DND-41 (cell line): ENCODE measurements around the gene BFSP1.

Experiments used
- EZH2 ChIP-seq: IDR thresholded peaks from 3 replicates; pipeline ENCODE4 v1.6.1; 2012; ENCODE audit warnings: borderline replicate concordance, low read depth, mild to moderate bottlenecking, moderate library complexity, low read length, inconsistent platforms; ENCODE audit not compliant: severe bottlenecking
- TF ChIP-seq, protein P1 (sequence below): IDR thresholded peaks from 2 replicates; pipeline ENCODE4 v1.5.1; 2012; ENCODE audit warnings: borderline replicate concordance, low read length, moderate library complexity, mild to moderate bottlenecking; ENCODE audit not compliant: poor library complexity, severe bottlenecking; ENCODE audit errors: extremely low read depth

- TF ChIP-seq, protein P1, sequence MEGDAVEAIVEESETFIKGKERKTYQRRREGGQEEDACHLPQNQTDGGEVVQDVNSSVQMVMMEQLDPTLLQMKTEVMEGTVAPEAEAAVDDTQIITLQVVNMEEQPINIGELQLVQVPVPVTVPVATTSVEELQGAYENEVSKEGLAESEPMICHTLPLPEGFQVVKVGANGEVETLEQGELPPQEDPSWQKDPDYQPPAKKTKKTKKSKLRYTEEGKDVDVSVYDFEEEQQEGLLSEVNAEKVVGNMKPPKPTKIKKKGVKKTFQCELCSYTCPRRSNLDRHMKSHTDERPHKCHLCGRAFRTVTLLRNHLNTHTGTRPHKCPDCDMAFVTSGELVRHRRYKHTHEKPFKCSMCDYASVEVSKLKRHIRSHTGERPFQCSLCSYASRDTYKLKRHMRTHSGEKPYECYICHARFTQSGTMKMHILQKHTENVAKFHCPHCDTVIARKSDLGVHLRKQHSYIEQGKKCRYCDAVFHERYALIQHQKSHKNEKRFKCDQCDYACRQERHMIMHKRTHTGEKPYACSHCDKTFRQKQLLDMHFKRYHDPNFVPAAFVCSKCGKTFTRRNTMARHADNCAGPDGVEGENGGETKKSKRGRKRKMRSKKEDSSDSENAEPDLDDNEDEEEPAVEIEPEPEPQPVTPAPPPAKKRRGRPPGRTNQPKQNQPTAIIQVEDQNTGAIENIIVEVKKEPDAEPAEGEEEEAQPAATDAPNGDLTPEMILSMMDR, result no peak
- no peak for TF ChIP-seq EZH2
Measured at GRCh38 chr20:17503301-17504065, 27.7 kb downstream of the BFSP1 start.
